HepG2 (cell line): ENCODE data around the gene DNAAF9. TPM values are rescaled to one million over a fixed set of nuclear protein-coding genes. Genes with fewer than 3 reads are reported as not detected.

ENCODE experiments used
- BCL6 ChIP-seq: IDR thresholded peaks from 2 replicates; pipeline ENCODE4 v1.6.1; 2016; ENCODE audit warnings: missing genetic modification reagents, missing compliant biosample characterization
- ESRRA ChIP-seq: sonication (generic); formaldehyde crosslinking; IDR thresholded peaks from 2 replicates; pipeline ENCODE4 v1.5.1; 2020; ENCODE audit warnings: mild to moderate bottlenecking, low read depth, missing genetic modification reagents
- GLMP ChIP-seq: sonication (generic); formaldehyde crosslinking; IDR thresholded peaks from 2 replicates; pipeline ENCODE4 v1.9.0; 2021; ENCODE audit warnings: missing genetic modification reagents, mild to moderate bottlenecking, borderline replicate concordance
- HDAC1 ChIP-seq: sonication (generic); formaldehyde crosslinking; IDR thresholded peaks from 2 replicates; pipeline ENCODE4 v1.5.1; 2020; ENCODE audit warnings: mild to moderate bottlenecking, missing genetic modification reagents
- KLF9 ChIP-seq: IDR thresholded peaks from 2 replicates; pipeline ENCODE4 v1.6.1; 2016; ENCODE audit warnings: low read depth
- KMT2A ChIP-seq: sonication (generic); formaldehyde crosslinking; IDR thresholded peaks from 2 replicates; pipeline ENCODE4 v1.4.0; 2020; ENCODE audit warnings: missing genetic modification reagents
- MYNN ChIP-seq: sonication (generic); formaldehyde crosslinking; IDR thresholded peaks from 2 replicates; pipeline ENCODE4 v1.4.0; 2020; ENCODE audit warnings: mild to moderate bottlenecking, low read depth, missing genetic modification reagents
- SIN3B ChIP-seq: fragments of 150-350 bp; IDR thresholded peaks from 2 replicates; pipeline ENCODE4 v1.6.1; 2014; ENCODE audit warnings: low read length
- STAT5B ChIP-seq: sonication (generic); formaldehyde crosslinking; IDR thresholded peaks from 2 replicates; pipeline ENCODE4 v1.4.0; 2020; ENCODE audit warnings: missing genetic modification reagents
- ZBTB21 ChIP-seq: sonication (generic); formaldehyde crosslinking; IDR thresholded peaks from 2 replicates; pipeline ENCODE4 v1.4.0; 2020; ENCODE audit warnings: missing genetic modification reagents
- ZBTB42 ChIP-seq: sonication (generic); formaldehyde crosslinking; IDR thresholded peaks from 2 replicates; pipeline ENCODE4 v1.5.0; 2020; ENCODE audit warnings: mild to moderate bottlenecking, missing genetic modification reagents
- ZBTB7B ChIP-seq: sonication (generic); formaldehyde crosslinking; IDR thresholded peaks from 2 replicates; pipeline ENCODE4 v1.4.0; 2020; ENCODE audit warnings: missing genetic modification reagents
- ZFY ChIP-seq: sonication (generic); formaldehyde crosslinking; IDR thresholded peaks from 2 replicates; pipeline ENCODE4 v1.4.0; 2020; ENCODE audit warnings: missing genetic modification reagents
- ZNF30 ChIP-seq: sonication (generic); formaldehyde crosslinking; IDR thresholded peaks from 2 replicates; pipeline ENCODE4 v1.5.0; 2020; ENCODE audit warnings: mild to moderate bottlenecking, missing genetic modification reagents
- ZNF382 ChIP-seq: sonication (generic); formaldehyde crosslinking; IDR thresholded peaks from 2 replicates; pipeline ENCODE4 v1.5.0; 2020; ENCODE audit warnings: missing genetic modification reagents, mild to moderate bottlenecking, borderline replicate concordance
- ZNF451 ChIP-seq: sonication (generic); formaldehyde crosslinking; IDR thresholded peaks from 2 replicates; pipeline ENCODE4 v1.5.0; 2020; ENCODE audit warnings: mild to moderate bottlenecking, missing genetic modification reagents
- ZNF546 ChIP-seq: sonication (generic); formaldehyde crosslinking; conservative IDR thresholded peaks from 2 replicates; pipeline ENCODE4 v1.8.1; 2023; ENCODE audit warnings: mild to moderate bottlenecking, missing genetic modification reagents
- ZNF670 ChIP-seq: sonication (generic); formaldehyde crosslinking; IDR thresholded peaks from 2 replicates; pipeline ENCODE4 v1.8.0; 2022; ENCODE audit warnings: mild to moderate bottlenecking, missing genetic modification reagents, borderline replicate concordance
- polyA plus RNA-seq, 8 experiments: library from polyadenylated mRNA; depleted of rRNA in 3 of 8; stranded (reverse) in 7 of 8; unstranded in 1 of 8; fragments of >200 nt; fragmentation: Illumina TruSeq in 4 of 8; extraction: Trizol in 4 of 8; gene quantifications; 2 replicates each; pipeline versions ENCODE4 v1.2.1 to v1.2.3, GENCODE V29; 2011 to 2016; ENCODE audit warnings: low read depth in 4 of 8, missing spikeins in 1 of 8, mixed read lengths in 1 of 8; ENCODE audit not compliant: insufficient read depth in 1 of 8
- total RNA-seq, 5 experiments: library from RNA; depleted of rRNA; stranded (reverse); fragments of >200 nt; fragmentation: Illumina TruSeq; extraction: Trizol; gene quantifications; 2 replicates each; pipeline ENCODE4 v1.2.3, GENCODE V29; 2016; ENCODE audit warnings: low read depth in 1 of 5
- TF ChIP-seq, protein P1 (sequence below): fragments of 450-650 bp; IDR thresholded peaks from 2 replicates; pipeline ENCODE4 v1.6.1; 2016

Gene DNAAF9
- total and polyA plus RNA-seq, 2 of the 13 experiments (the other 11 are each of a cell fraction or from before 2014, with no cell fraction given), result 10.5 to 14.9 TPM

DNA sequence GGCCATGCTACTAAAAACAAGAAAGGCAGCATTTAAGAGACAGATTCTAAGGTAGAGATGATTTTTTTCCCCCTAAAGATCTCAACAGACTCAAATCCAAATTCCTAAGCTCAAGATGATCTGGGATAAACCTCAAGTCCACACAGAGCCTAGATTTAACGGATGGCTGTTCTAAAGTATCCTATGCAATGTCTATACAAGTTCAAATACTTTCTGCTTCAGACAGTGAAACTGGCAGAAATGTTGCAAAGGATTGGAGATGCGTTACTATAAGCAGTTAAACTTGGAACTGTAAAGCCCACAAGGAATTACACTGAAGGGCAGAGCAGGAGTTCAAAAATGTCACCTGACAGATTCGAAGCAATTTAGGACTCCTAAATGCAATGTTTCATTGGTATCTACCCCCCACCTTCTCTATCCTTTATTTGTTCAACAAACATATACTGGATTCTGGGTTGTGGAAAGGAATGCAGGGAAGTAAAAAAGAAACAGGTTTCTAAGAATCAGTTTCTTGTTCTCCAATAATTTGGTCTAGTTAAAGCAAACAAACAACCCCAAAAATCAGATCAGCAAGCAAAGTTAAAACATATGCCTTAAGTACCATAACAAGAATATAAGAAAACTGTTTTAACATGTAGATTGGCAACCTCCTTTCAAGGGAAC, 1.6 kb downstream of the DNAAF9 start (continued):
- TF ChIP-seq STAT5B (no peak), GLMP (CRISPR knock-in tag) (no peak), ZNF546 (CRISPR knock-in tag) (no peak), ZBTB7B (CRISPR knock-in tag) (no peak), ZFY (no peak), ZBTB42 (CRISPR knock-in tag) (no peak), ZBTB21 (no peak), ZNF451 (no peak), HDAC1 (CRISPR knock-in tag) (0 out of 2 replicates have a peak, but pooled peaks have one; percentile 25), ZNF382 (no peak), KMT2A (CRISPR knock-in tag) (no peak), ZNF30 (no peak), SIN3B (no peak), ZNF670 (no peak), ESRRA (CRISPR knock-in tag) (no peak), KLF9 (no peak), BCL6 (CRISPR knock-in tag) (peak; percentile 80), MYNN (no peak)
- TF ChIP-seq, protein P1, sequence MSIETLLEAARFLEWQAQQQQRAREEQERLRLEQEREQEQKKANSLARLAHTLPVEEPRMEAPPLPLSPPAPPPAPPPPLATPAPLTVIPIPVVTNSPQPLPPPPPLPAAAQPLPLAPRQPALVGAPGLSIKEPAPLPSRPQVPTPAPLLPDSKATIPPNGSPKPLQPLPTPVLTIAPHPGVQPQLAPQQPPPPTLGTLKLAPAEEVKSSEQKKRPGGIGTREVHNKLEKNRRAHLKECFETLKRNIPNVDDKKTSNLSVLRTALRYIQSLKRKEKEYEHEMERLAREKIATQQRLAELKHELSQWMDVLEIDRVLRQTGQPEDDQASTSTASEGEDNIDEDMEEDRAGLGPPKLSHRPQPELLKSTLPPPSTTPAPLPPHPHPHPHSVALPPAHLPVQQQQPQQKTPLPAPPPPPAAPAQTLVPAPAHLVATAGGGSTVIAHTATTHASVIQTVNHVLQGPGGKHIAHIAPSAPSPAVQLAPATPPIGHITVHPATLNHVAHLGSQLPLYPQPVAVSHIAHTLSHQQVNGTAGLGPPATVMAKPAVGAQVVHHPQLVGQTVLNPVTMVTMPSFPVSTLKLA, result peak; percentile 41; the same call in 1 of the 2 replicates
